OCI-LY7 (cell line): Measurements from ENCODE around the gene FAM136A. TPM values are rescaled to one million over a fixed set of nuclear protein-coding genes. Genes with fewer than 3 reads are reported as not detected.

Source experiments
- BruUV-seq: library from RNA; stranded (reverse); fragments of 400-500 nt; replicated peaks from 2 replicates; lab custom pipeline; 2021; lab: Mats Ljungman, UMichigan
- CTCF ChIA-PET: fragments of 300-600 bp; sonication (Branson Sonifier 250); formaldehyde crosslinking; loops from one replicate; lab custom pipeline; 2022; ENCODE audit warnings: antibody characterized with exemption; ENCODE audit not compliant: unreplicated experiment; lab: Charles Lee
- POLR2A ChIA-PET: fragments of 300-600 bp; sonication (Branson Sonifier 250); formaldehyde crosslinking; loops from one replicate; lab custom pipeline; 2022; ENCODE audit warnings: antibody characterized with exemption; lab: Charles Lee
- DNase-seq: peaks from one replicate; pipeline ENCODE4 v3.0.0-alpha.2; 2015; ENCODE audit warnings: low spot score
- H2AFZ ChIP-seq: fragments of 200-600 bp; sonication (generic), shearing (Covaris generic); 2 replicates; pipeline ENCODE4 v1.6.1; 2014; ENCODE audit warnings: mild to moderate bottlenecking, antibody characterized with exemption, low read length, moderate library complexity
- H3K27ac ChIP-seq: fragments of 200-600 bp; sonication (generic); 2 replicates; pipeline ENCODE4 v1.5.1; 2014; ENCODE audit warnings: mixed run types, low read depth, mild to moderate bottlenecking, moderate library complexity, low read length, inconsistent platforms; ENCODE audit not compliant: poor library complexity, severe bottlenecking
- H3K36me3 ChIP-seq: fragments of 200-600 bp; sonication (generic); 2 replicates; pipeline ENCODE4 v1.6.1; 2014; ENCODE audit warnings: mild to moderate bottlenecking, antibody characterized with exemption, low read length, moderate library complexity, mixed read lengths; ENCODE audit not compliant: insufficient read depth
- H3K4me1 ChIP-seq: fragments of 200-600 bp; sonication (generic); 2 replicates; pipeline ENCODE4 v1.5.1; 2014; ENCODE audit warnings: mild to moderate bottlenecking, low read length; ENCODE audit not compliant: insufficient read depth, poor library complexity, severe bottlenecking
- H3K4me2 ChIP-seq: fragments of 200-600 bp; sonication (generic); 2 replicates; pipeline ENCODE4 v1.6.1; 2014; ENCODE audit warnings: mild to moderate bottlenecking, low read length
- H3K4me3 ChIP-seq: fragments of 200-600 bp; sonication (generic); 2 replicates; pipeline ENCODE4 v1.5.1; 2014; ENCODE audit warnings: mild to moderate bottlenecking, low read depth, low read length; ENCODE audit not compliant: poor library complexity, severe bottlenecking
- H3K79me2 ChIP-seq: fragments of 200-600 bp; sonication (generic); 2 replicates; pipeline ENCODE4 v1.6.1; 2016; ENCODE audit warnings: low read depth, mild to moderate bottlenecking, low read length, moderate library complexity, mixed read lengths; ENCODE audit not compliant: insufficient read depth
- H3K9me2 ChIP-seq: fragments of 200-600 bp; sonication (generic); 2 replicates; pipeline ENCODE4 v1.6.1; 2016; ENCODE audit warnings: mild to moderate bottlenecking, low read length, mixed read lengths; ENCODE audit not compliant: insufficient read depth
- H3K9me3 ChIP-seq: fragments of 200-600 bp; sonication (generic); 2 replicates; pipeline ENCODE4 v1.6.1; 2014; ENCODE audit warnings: mild to moderate bottlenecking, mixed run types, low read length, mixed read lengths
- H4K20me1 ChIP-seq: fragments of 200-600 bp; sonication (generic); 2 replicates; pipeline ENCODE4 v1.6.1; 2014; ENCODE audit warnings: mild to moderate bottlenecking, antibody characterized with exemption, low read length, moderate library complexity, mixed read lengths; ENCODE audit not compliant: insufficient read depth
- EZH2phosphoT487 ChIP-seq: fragments of 200-600 bp; sonication (generic); IDR thresholded peaks from 2 replicates; pipeline ENCODE4 v1.6.1; 2018; ENCODE audit warnings: low read depth, borderline replicate concordance, mild to moderate bottlenecking, mixed run types, antibody characterized with exemption, low read length, moderate library complexity, mixed read lengths
- intact Hi-C: fragments of 100-400 bp; cut with micrococcal nuclease; formaldehyde crosslinking; loops from one replicate; pipeline ENCODE4 v1.10.0; 2022; ENCODE audit not compliant: unreplicated experiment
- total RNA-seq, 2 experiments: library from RNA; depleted of rRNA in 1 of 2; stranded (reverse); fragments of >200 nt in 1 of 2; shearing (Covaris generic) in 1 of 2; gene quantifications; 2 replicates each; pipeline ENCODE4 v1.2.3, GENCODE V29; 2014 to 2022
- TF ChIP-seq, protein P1 (sequence below): fragments of 200-600 bp; sonication (generic); conservative IDR thresholded peaks from 2 replicates; pipeline ENCODE4 v1.5.1; 2014; ENCODE audit warnings: mild to moderate bottlenecking, antibody characterized with exemption, low read length, moderate library complexity, mixed read lengths

Gene FAM136A
- total RNA-seq, 2 experiments from 2014 or later: 57.2 to 82.2 TPM

DNA sequence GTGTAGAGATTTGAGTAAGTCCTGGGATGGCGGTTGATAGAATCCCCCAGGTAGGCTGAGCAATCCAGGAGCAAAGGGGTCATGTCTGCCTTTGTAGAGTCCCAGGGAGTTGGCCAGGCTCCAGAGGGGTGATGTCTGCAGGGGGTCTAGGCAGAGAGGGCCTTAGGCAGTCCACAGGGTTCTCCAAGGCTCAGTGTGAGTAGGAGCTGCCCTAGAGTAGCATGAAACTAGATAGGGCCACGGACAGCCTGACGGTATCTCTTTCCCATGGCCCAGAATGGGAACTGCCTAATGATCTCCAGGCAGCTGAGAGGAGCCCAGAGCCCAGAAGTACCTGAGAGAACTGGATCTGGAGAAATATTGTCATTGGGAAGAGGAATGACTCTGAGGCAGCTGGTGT is 9.0 kb upstream of the FAM136A start:
- Histone ChIP-seq H4K20me1 (no peaks in the 10 kb centered on the region), H3K4me3 (no peak overlapping the region), H3K4me1 (no peaks in the 10 kb centered on the region), H3K36me3 (no peaks in the 10 kb centered on the region), H2AFZ (no peak overlapping the region), H3K9me3 (no peaks in the 10 kb centered on the region), H3K79me2 (no peaks in the 10 kb centered on the region), H3K4me2 (no peak overlapping the region), H3K27ac (no peak overlapping the region), H3K9me2 (no peaks in the 10 kb centered on the region)
- ChIA-PET POLR2A (no interaction called here), CTCF (no interaction called here)
- TF ChIP-seq, protein P1, sequence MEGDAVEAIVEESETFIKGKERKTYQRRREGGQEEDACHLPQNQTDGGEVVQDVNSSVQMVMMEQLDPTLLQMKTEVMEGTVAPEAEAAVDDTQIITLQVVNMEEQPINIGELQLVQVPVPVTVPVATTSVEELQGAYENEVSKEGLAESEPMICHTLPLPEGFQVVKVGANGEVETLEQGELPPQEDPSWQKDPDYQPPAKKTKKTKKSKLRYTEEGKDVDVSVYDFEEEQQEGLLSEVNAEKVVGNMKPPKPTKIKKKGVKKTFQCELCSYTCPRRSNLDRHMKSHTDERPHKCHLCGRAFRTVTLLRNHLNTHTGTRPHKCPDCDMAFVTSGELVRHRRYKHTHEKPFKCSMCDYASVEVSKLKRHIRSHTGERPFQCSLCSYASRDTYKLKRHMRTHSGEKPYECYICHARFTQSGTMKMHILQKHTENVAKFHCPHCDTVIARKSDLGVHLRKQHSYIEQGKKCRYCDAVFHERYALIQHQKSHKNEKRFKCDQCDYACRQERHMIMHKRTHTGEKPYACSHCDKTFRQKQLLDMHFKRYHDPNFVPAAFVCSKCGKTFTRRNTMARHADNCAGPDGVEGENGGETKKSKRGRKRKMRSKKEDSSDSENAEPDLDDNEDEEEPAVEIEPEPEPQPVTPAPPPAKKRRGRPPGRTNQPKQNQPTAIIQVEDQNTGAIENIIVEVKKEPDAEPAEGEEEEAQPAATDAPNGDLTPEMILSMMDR: no peak
- TF ChIP-seq EZH2phosphoT487: no peak
- intact Hi-C loops: no loop called here
- no TSS peak for BruUV-seq
- no peak for DNase-seq

DNA sequence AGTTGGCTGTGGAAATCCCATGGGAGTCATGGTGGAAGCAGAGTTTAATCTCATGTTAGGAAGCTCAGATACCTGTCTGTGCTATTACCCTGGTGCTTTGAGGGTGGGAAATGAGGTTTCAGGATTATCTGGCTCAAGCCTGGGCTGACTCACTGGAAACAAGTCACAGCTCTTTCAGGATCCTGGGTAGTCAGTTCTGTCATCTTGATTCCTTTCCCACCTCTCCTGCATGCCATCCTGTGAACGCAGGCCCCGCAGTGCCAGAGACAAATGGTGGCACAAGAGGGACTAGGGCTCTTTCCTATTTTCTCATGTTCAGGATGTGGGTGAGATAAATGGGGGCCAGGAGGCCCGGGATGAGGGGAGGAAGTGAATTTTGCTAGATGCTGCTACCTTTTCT is 3.7 kb upstream of the FAM136A start:
- H3K36me3 ChIP-seq: peaks cover 3% of the 10 kb centered on the region
- no peak for DNase-seq
- H4K20me1 ChIP-seq: no peaks in the 10 kb centered on the region
- no TSS peak for BruUV-seq
- H3K4me2 ChIP-seq: no peak overlapping the region
- TF ChIP-seq EZH2phosphoT487: no peak
- TF ChIP-seq, protein P1: no peak
- CTCF ChIA-PET: interaction anchor here (0.9 kb wide), 1 partner anchor 312 kb away, joined by 3 read pairs; no protein-coding TSS in a partner anchor
- 0 out of 2 replicates have a peak, but pooled peaks cover 3% of the 10 kb centered on the region for H3K9me3 ChIP-seq
- H3K4me3 ChIP-seq: no peak overlapping the region
- H2AFZ ChIP-seq: no peak overlapping the region
- H3K27ac ChIP-seq: no peak overlapping the region
- peaks cover 8% of the 10 kb centered on the region; the same call in 1 of the 2 replicates for H3K79me2 ChIP-seq
- intact Hi-C loops: loop anchor here (10.0 kb wide), 1 partner anchor 581 kb away; no protein-coding TSS in a partner anchor
- H3K9me2 ChIP-seq: no peaks in the 10 kb centered on the region
- peaks cover 6% of the 10 kb centered on the region for H3K4me1 ChIP-seq
- POLR2A ChIA-PET: interaction anchor here (0.7 kb wide), 5 partner anchors 15 to 1365 kb away, joined by 3 to 6 read pairs (median 3); no protein-coding TSS in a partner anchor

- Histone ChIP-seq H2AFZ (no peak overlapping the region), H3K79me2 (peaks cover 10% of the 10 kb centered on the region; the same call in 1 of the 2 replicates), H3K4me1 (peaks cover 8% of the 10 kb centered on the region), H3K36me3 (peaks cover 12% of the 10 kb centered on the region), H3K9me2 (no peaks in the 10 kb centered on the region), H3K4me2 (no peak overlapping the region), H3K9me3 (0 out of 2 replicates have a peak, but pooled peaks cover 3% of the 10 kb centered on the region), H3K4me3 (no peak overlapping the region), H4K20me1 (no peaks in the 10 kb centered on the region), H3K27ac (no peak overlapping the region)
- TF ChIP-seq, protein P1: no peak
- TF ChIP-seq EZH2phosphoT487: no peak
- CTCF ChIA-PET: interaction anchor here (0.6 to 2.3 kb wide), 5 partner anchors 11 to 340 kb away, joined by 3 to 11 read pairs (median 4); partner anchors contain the start of gene SNRPG
- intact Hi-C loops: loop anchor here (1.0 to 10.0 kb wide), 3 partner anchors 313 to 580 kb away; no protein-coding TSS in a partner anchor
- DNase-seq: no peak
- POLR2A ChIA-PET: interaction anchor here (1.5 kb wide), 1 partner anchor 11 kb away, joined by 5 read pairs; the partner anchor contains the start of gene SNRPG
- BruUV-seq: no TSS peak
These were observed 2.6 kb upstream of the FAM136A start for GRCh38 chr2:70304498-70304897.
